HCT116 (cell line): Measurements from ENCODE around the gene ACTG2. TPM values are rescaled to one million over a fixed set of nuclear protein-coding genes. Genes with fewer than 3 reads are reported as not detected.
A peak's percentile ranks its signal among the peaks of the same experiment; 100 is the strongest.

Experiments
- ATAC-seq: fragments of 200-7000 bp; cut with Tn5 transposase; 2 replicates; pipeline ENCODE4 v1.9.1; 2020; ENCODE audit warnings: mild to moderate bottlenecking, moderate library complexity
- BruUV-seq: library from RNA; stranded (reverse); fragments of 400-500 nt; replicated peaks from 2 replicates; lab custom pipeline; 2021; lab: Mats Ljungman, UMichigan
- CTCF ChIA-PET: fragments of 300-600 bp; sonication (Branson Sonifier 250); formaldehyde crosslinking; loops from one replicate; lab custom pipeline; 2021; ENCODE audit warnings: antibody characterized with exemption; lab: Charles Lee
- POLR2A ChIA-PET: fragments of 300-600, 350-600 bp; sonication (Branson Sonifier 250); formaldehyde crosslinking; loops from one replicate; lab custom pipeline; 2021; ENCODE audit warnings: antibody characterized with exemption; lab: Charles Lee
- RAD21 ChIA-PET, 2 experiments: fragments of 300-600 bp; sonication (Branson Sonifier 250); formaldehyde crosslinking; loops; one replicate each; lab custom pipeline; 2023; ENCODE audit warnings: low total read pairs in 2 of 2; ENCODE audit not compliant: uncharacterized antibody in 2 of 2, unreplicated experiment in 2 of 2, low non-redundant PET in 1 of 2; lab: Charles Lee
- DNase-seq: peaks from one replicate; pipeline ENCODE4 v3.0.0-alpha.2; 2010; ENCODE audit warnings: low read depth, low spot score
- H2AFZ ChIP-seq: fragments of 200-600 bp; shearing (Covaris generic), sonication (generic); 2 replicates; pipeline ENCODE4 v1.6.1; 2017; ENCODE audit warnings: low read depth, mixed run types, mixed read lengths, antibody characterized with exemption, low read length; ENCODE audit not compliant: poor library complexity, severe bottlenecking
- H3K27ac ChIP-seq: 2 replicates; pipeline ENCODE4 v1.5.1; 2012; ENCODE audit warnings: low read depth, low read length
- H3K27me3 ChIP-seq: fragments of 200-600 bp; sonication (generic); 2 replicates; pipeline ENCODE4 v1.6.1; 2016; ENCODE audit warnings: mixed run types, low read length, mixed read lengths; ENCODE audit not compliant: insufficient read depth
- H3K36me3 ChIP-seq, 2 experiments: fragments of 200-500 bp in 1 of 2; fragments of 200-600 bp in 1 of 2; sonication (Bioruptor generic) in 1 of 2; sonication (generic) in 1 of 2; 2 replicates each; pipeline versions ENCODE4 v1.5.1 to v1.6.1; 2014 to 2016; ENCODE audit warnings: low read length in 2 of 2, inconsistent platforms in 1 of 2, mixed read lengths in 1 of 2, mixed run types in 1 of 2; ENCODE audit not compliant: insufficient read depth in 2 of 2, control insufficient read depth in 1 of 2
- H3K4me1 ChIP-seq, 2 experiments: fragments of 200-600 bp in 1 of 2; sonication (generic) in 1 of 2; 2 replicates each; pipeline versions ENCODE4 v1.5.1 to v1.6.1; 2012 to 2017; ENCODE audit warnings: low read length in 2 of 2, inconsistent platforms in 1 of 2, mild to moderate bottlenecking in 1 of 2, mixed read lengths in 1 of 2, mixed run types in 1 of 2, moderate library complexity in 1 of 2; ENCODE audit not compliant: insufficient read depth in 2 of 2, control insufficient read depth in 1 of 2
- H3K4me2 ChIP-seq: fragments of 200-600 bp; sonication (generic); 2 replicates; pipeline ENCODE4 v1.6.1; 2017; ENCODE audit warnings: mixed run types, low read length, mixed read lengths
- H3K4me3 ChIP-seq, 2 experiments: fragments of 200-600 bp in 1 of 2; sonication (generic) in 1 of 2; replicated peaks in 1 of 2; 2 replicates each; pipeline ENCODE4 v1.5.1; 2011 to 2016; ENCODE audit warnings: low read length in 2 of 2, control low read depth in 1 of 2, low read depth in 1 of 2, mild to moderate bottlenecking in 1 of 2, mixed read lengths in 1 of 2, mixed run types in 1 of 2
- H3K79me2 ChIP-seq: fragments of 200-600 bp; sonication (generic); 2 replicates; pipeline ENCODE4 v1.6.1; 2017; ENCODE audit warnings: mild to moderate bottlenecking, mixed run types, low read length, moderate library complexity, mixed read lengths; ENCODE audit not compliant: insufficient read depth
- H3K9ac ChIP-seq: fragments of 200-600 bp; sonication (generic); 2 replicates; pipeline ENCODE4 v1.6.1; 2016; ENCODE audit warnings: low read length, mixed read lengths
- H3K9me2 ChIP-seq: fragments of 200-600 bp; sonication (generic), shearing (Covaris generic); 2 replicates; pipeline ENCODE4 v1.6.1; 2017; ENCODE audit warnings: mixed run types, mild to moderate bottlenecking, moderate library complexity; ENCODE audit not compliant: insufficient read depth
- H3K9me3 ChIP-seq, 2 experiments: fragments of 200-500 bp in 1 of 2; fragments of 200-600 bp in 1 of 2; sonication (Bioruptor generic) in 1 of 2; sonication (generic) in 1 of 2; 2 replicates each; pipeline ENCODE4 v1.6.1; 2014 to 2017; ENCODE audit warnings: low read length in 2 of 2, mixed read lengths in 2 of 2, inconsistent platforms in 1 of 2, low read depth in 1 of 2, mild to moderate bottlenecking in 1 of 2, mixed run types in 1 of 2, moderate library complexity in 1 of 2; ENCODE audit not compliant: control insufficient read depth in 1 of 2, insufficient read depth in 1 of 2
- H4K20me1 ChIP-seq: fragments of 200-600 bp; sonication (generic), shearing (Covaris generic); 2 replicates; pipeline ENCODE4 v1.6.1; 2017; ENCODE audit warnings: mixed run types, mild to moderate bottlenecking, moderate library complexity; ENCODE audit not compliant: insufficient read depth
- ATF3 ChIP-seq: IDR thresholded peaks from 2 replicates; pipeline ENCODE4 v1.6.1; 2012
- CBX3 ChIP-seq: IDR thresholded peaks from 2 replicates; pipeline ENCODE4 v1.6.1; 2012; ENCODE audit warnings: low read depth
- EGR1 ChIP-seq: IDR thresholded peaks from 2 replicates; pipeline ENCODE4 v1.6.1; 2012; ENCODE audit warnings: low read depth
- ELF1 ChIP-seq: IDR thresholded peaks from 2 replicates; pipeline ENCODE4 v1.6.1; 2012; ENCODE audit warnings: low read depth, borderline replicate concordance
- EZH2 ChIP-seq: fragments of 200-600 bp; sonication (generic); IDR thresholded peaks from 2 replicates; pipeline ENCODE4 v1.6.1; 2017; ENCODE audit warnings: antibody characterized with exemption, mixed run types
- JUND ChIP-seq: IDR thresholded peaks from 2 replicates; pipeline ENCODE4 v1.6.1; 2012
- YY1 ChIP-seq: IDR thresholded peaks from 2 replicates; pipeline ENCODE4 v1.6.1; 2011; ENCODE audit warnings: low read length, low read depth, moderate library complexity, mild to moderate bottlenecking; ENCODE audit not compliant: insufficient replicate concordance; ENCODE audit errors: extremely low read depth
- ZBTB33 ChIP-seq: IDR thresholded peaks from 2 replicates; pipeline ENCODE4 v1.6.1; 2011; ENCODE audit warnings: mild to moderate bottlenecking, low read length, moderate library complexity; ENCODE audit not compliant: insufficient replicate concordance; ENCODE audit errors: extremely low read depth
- intact Hi-C: fragments of 100-400 bp; cut with micrococcal nuclease; formaldehyde crosslinking; loops from 2 replicates; pipeline ENCODE4 v1.10.0; 2022
- total RNA-seq: library from RNA; stranded (reverse); gene quantifications from one replicate; pipeline ENCODE4 v1.2.1, GENCODE V29; 2021; ENCODE audit not compliant: unreplicated experiment

Gene ACTG2
- total RNA-seq, 1 experiment from 2014 or later, result 0.89 TPM

GRCh38 chr2:73925853-73926492, 33.2 kb downstream of the ACTG2 start:
- CTCF ChIA-PET, result no interaction called here
- RAD21 ChIA-PET, result no interaction called here
- intact Hi-C loops, result loop anchor here (2.0 kb wide), 1 partner anchor 57 kb away; no protein-coding TSS in a partner anchor
- POLR2A ChIA-PET, result no interaction called here
- Histone ChIP-seq H3K4me3 (peak overlapping the region; percentile 89 to 90), H3K4me2 (peak overlapping the region; percentile 82), H2AFZ (no peak overlapping the region), H3K9me2 (no peaks in the 10 kb centered on the region), H3K36me3 (0 out of 4 replicates have a peak, but pooled peaks cover 0 to 2% of the 10 kb centered on the region in 2 experiments), H4K20me1 (0 out of 2 replicates have a peak, but pooled peaks cover 4% of the 10 kb centered on the region), H3K79me2 (peaks cover 42% of the 10 kb centered on the region), H3K9ac (peak overlapping the region; percentile 37), H3K4me1 (peaks cover 10 to 22% of the 10 kb centered on the region in 2 experiments; a peak in 3 of 4 replicates), H3K9me3 (no peaks in the 10 kb centered on the region), H3K27me3 (no peaks in the 10 kb centered on the region), H3K27ac (peak overlapping the region; percentile 62; the same call in 1 of the 2 replicates)
- ATAC-seq, result no peak
- TSS peak; percentile 99 for BruUV-seq
- no peak for TF ChIP-seq ATF3
- TF ChIP-seq ELF1, result no peak
- peak; percentile 32 for TF ChIP-seq ZBTB33
- no peak for TF ChIP-seq JUND
- no peak for TF ChIP-seq EGR1
- no peak for TF ChIP-seq EZH2
- TF ChIP-seq CBX3, result no peak
- TF ChIP-seq YY1, result no peak
- no peak for DNase-seq
